Progenitor cell of endocrine pancreas (in vitro differentiated cells): ENCODE measurements around the gene CD2BP2. TPM values are rescaled to one million over a fixed set of nuclear protein-coding genes. Genes with fewer than 3 reads are reported as not detected.
A peak's percentile ranks its signal among the peaks of the same experiment; 100 is the strongest.
"Not testable (repeated sequence)": the region's sequence is repeated elsewhere in the genome, so short reads cannot be mapped to it uniquely, and the experiment has no call there.

Experiments used
- DNase-seq: peaks from one replicate; pipeline ENCODE4 v3.0.0; 2021; ENCODE audit warnings: low spot score; ENCODE audit not compliant: unreplicated experiment
- H3K27ac Mint-ChIP-seq: 2 replicates; pipeline ENCODE4 v1.8.0; 2021; ENCODE audit warnings: mild to moderate bottlenecking, moderate library complexity, mixed read lengths
- H3K27me3 Mint-ChIP-seq: 2 replicates; pipeline ENCODE4 v1.8.0; 2021; ENCODE audit warnings: mixed read lengths
- H3K36me3 Mint-ChIP-seq: 2 replicates; pipeline ENCODE4 v1.8.0; 2022; ENCODE audit warnings: mixed read lengths; ENCODE audit not compliant: insufficient read depth
- H3K4me1 Mint-ChIP-seq: 2 replicates; pipeline ENCODE4 v1.8.0; 2021; ENCODE audit warnings: low read depth, mixed read lengths
- H3K4me3 Mint-ChIP-seq: 2 replicates; pipeline ENCODE4 v1.8.0; 2021; ENCODE audit warnings: low read depth, mild to moderate bottlenecking, moderate library complexity, mixed read lengths
- H3K9me3 Mint-ChIP-seq: 2 replicates; pipeline ENCODE4 v1.8.0; 2021; ENCODE audit warnings: low read depth, mixed read lengths
- CTCF ChIP-seq: fragments of 200-600 bp; sonication (generic); IDR thresholded peaks from one replicate; pipeline ENCODE4 v1.5.0; 2021; ENCODE audit warnings: antibody characterized with exemption, mild to moderate bottlenecking; ENCODE audit not compliant: unreplicated experiment
- total RNA-seq: library from RNA; stranded (reverse); gene quantifications from 2 replicates; pipeline ENCODE4 v1.2.1, GENCODE V29; 2021

The CD2BP2 gene
- total RNA-seq, 1 donor from 2014 or later, result 76.9 TPM

- DNase-seq, result no peak
- Mint-ChIP-seq H3K36me3 (no peaks in the 10 kb centered on the region), H3K27ac (no peak overlapping the region), H3K4me3 (no peak overlapping the region), H3K9me3 (no peaks in the 10 kb centered on the region), H3K27me3 (no peaks in the 10 kb centered on the region), H3K4me1 (no peaks in the 10 kb centered on the region)
- TF ChIP-seq CTCF, result no peak
Observed at GRCh38 chr16:30342751-30343490, 12.2 kb downstream of the CD2BP2 start.

- not testable (repeated sequence) for H3K4me3 Mint-ChIP-seq, H3K27me3 Mint-ChIP-seq, H3K4me1 Mint-ChIP-seq, H3K27ac Mint-ChIP-seq, H3K9me3 Mint-ChIP-seq, H3K36me3 Mint-ChIP-seq, DNase-seq
Observed at GRCh38 chr16:30341971-30342370, 13.1 kb downstream of the CD2BP2 start.

- no peak overlapping the region for H3K27ac Mint-ChIP-seq
- H3K27me3 Mint-ChIP-seq, result no peaks in the 10 kb centered on the region
- no peaks in the 10 kb centered on the region for H3K36me3 Mint-ChIP-seq
- H3K4me1 Mint-ChIP-seq, result peaks cover 2% of the 10 kb centered on the region
- no peak for TF ChIP-seq CTCF
- DNase-seq, result no peak
- no peak overlapping the region for H3K4me3 Mint-ChIP-seq
- no peaks in the 10 kb centered on the region for H3K9me3 Mint-ChIP-seq
Observed at GRCh38 chr16:30340621-30341020, 14.5 kb downstream of the CD2BP2 start.

GRCh38 chr16:30338715-30339114 lies 16.4 kb downstream of the CD2BP2 start:
- H3K9me3 Mint-ChIP-seq, H3K36me3 Mint-ChIP-seq, H3K4me1 Mint-ChIP-seq, H3K4me3 Mint-ChIP-seq, H3K27me3 Mint-ChIP-seq, H3K27ac Mint-ChIP-seq, DNase-seq: not testable (repeated sequence)

- DNase-seq, H3K9me3 Mint-ChIP-seq, H3K4me1 Mint-ChIP-seq, H3K27me3 Mint-ChIP-seq, H3K4me3 Mint-ChIP-seq, H3K36me3 Mint-ChIP-seq: not testable (repeated sequence)
- peak overlapping the region; percentile 64 for H3K27ac Mint-ChIP-seq
Observed at GRCh38 chr16:30337964-30338357, 17.1 kb downstream of the CD2BP2 start.

DNA sequence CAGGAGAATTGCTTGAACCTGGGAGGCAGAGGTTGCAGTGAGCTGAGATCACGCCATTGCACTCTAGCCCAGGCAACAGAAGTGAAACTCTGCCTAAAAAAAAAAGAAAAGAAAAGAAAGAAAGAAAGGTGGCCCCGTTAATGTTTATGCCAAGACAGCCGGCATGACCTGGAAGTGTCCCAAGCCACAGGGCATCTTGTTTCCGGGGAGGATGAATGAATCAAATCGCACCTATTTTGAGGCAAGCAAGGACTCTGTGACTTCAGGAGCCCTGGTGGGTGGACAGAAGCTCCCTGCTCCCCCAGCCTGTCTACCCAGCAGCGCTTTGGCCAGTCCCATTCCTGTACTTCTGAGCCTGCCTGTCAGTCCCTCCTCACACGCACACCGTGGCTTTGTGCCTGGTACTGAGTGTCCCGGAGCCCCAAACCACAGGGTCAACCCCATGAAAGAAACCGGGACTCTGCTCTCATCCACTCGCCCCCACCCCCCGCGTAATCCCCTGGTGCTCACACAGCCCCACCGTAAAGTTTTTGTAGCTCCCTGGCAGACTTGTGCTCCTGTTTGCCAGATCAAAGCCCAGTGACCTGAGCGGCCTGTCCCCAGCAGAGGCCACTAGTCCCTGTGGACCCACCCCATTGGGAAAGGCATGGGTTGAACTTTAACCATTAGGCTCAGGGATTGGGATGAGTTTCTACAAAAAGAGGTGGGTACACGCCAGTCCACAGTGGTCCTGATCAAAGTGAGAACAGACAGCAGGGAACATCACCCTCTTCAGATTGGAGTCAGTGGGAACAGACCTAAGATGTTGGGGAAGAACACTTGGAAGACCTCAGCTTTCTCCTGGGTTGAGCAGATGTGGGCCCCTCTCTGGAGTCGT lies 19.3 kb downstream of the CD2BP2 start:
- H3K4me1 Mint-ChIP-seq, result peaks cover 9% of the 10 kb centered on the region
- H3K27me3 Mint-ChIP-seq, result no peaks in the 10 kb centered on the region
- TF ChIP-seq CTCF, result no peak
- DNase-seq, result no peak
- no peaks in the 10 kb centered on the region for H3K36me3 Mint-ChIP-seq
- peak overlapping the region; percentile 67 for H3K4me3 Mint-ChIP-seq
- H3K27ac Mint-ChIP-seq, result peak overlapping the region; percentile 89
- H3K9me3 Mint-ChIP-seq, result no peaks in the 10 kb centered on the region

GRCh38 chr16:30335028-30335597 lies 20.0 kb downstream of the CD2BP2 start:
- Mint-ChIP-seq H3K4me3 (peak overlapping the region; percentile 70), H3K27ac (peak overlapping the region; percentile 89)
- H3K9me3 Mint-ChIP-seq, H3K36me3 Mint-ChIP-seq, H3K4me1 Mint-ChIP-seq, H3K27me3 Mint-ChIP-seq: not testable (repeated sequence)
- peak; percentile 71 for DNase-seq

DNA sequence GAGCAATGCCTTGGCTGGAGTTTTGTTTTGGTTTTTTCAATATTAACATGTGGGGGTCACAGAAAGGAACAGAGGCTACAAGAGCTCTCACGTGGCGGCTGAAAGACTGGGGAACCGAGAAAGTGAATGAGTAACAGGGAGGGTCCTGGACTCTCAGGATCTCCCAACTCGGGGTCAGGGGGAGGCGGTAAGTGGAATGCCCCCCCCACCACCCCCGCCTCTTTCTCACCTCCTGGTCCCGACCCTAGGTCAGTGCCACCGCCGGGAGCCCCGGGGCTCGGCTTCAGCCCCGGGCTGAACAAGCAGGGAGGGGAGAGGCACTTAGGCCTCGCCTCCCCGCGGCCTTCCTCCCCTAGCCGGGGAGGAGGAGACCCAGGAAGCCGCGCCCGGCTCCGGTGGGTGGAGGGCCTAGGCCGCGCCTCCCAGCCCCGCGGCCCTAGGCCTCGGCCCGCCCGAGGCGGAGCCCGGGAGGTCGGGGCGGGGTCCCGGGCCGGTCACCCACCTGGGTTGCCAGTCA lies 20.6 kb downstream of the CD2BP2 start:
- H3K36me3 Mint-ChIP-seq, H3K9me3 Mint-ChIP-seq, H3K4me1 Mint-ChIP-seq, H3K27me3 Mint-ChIP-seq: not testable (repeated sequence)
- Mint-ChIP-seq H3K4me3 (peak overlapping the region; percentile 92), H3K27ac (peak overlapping the region; percentile 97)
- DNase-seq, result peak; percentile 60

DNA sequence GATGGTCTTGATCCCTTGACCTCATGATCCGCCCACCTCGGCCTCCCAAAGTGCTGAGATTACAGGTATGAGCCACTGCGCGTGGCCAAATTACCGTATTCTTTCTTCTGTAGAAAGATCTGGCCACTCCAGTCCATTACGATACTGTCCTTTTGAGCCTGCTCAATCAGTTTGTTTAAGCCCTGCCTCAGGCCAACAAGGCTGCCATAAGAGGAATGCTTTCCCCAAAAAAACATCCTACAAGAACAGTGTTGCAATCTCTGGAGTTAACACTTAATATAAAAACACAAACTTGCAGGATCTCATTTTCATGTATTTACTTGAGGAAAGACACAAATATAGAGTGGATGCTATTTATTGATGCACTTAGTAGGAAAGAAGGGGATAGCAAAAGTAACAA lies 30.9 kb downstream of the CD2BP2 start:
- DNase-seq, H3K27ac Mint-ChIP-seq, H3K4me1 Mint-ChIP-seq, H3K9me3 Mint-ChIP-seq, H3K4me3 Mint-ChIP-seq, H3K36me3 Mint-ChIP-seq, H3K27me3 Mint-ChIP-seq: not testable (repeated sequence)

GRCh38 chr16:30318647-30319046 lies 36.5 kb downstream of the CD2BP2 start:
- not testable (repeated sequence) for H3K9me3 Mint-ChIP-seq, H3K36me3 Mint-ChIP-seq, DNase-seq, H3K27me3 Mint-ChIP-seq, H3K4me3 Mint-ChIP-seq, H3K4me1 Mint-ChIP-seq, H3K27ac Mint-ChIP-seq
